Measurements from ENCODE around the gene FBH1.

DNA sequence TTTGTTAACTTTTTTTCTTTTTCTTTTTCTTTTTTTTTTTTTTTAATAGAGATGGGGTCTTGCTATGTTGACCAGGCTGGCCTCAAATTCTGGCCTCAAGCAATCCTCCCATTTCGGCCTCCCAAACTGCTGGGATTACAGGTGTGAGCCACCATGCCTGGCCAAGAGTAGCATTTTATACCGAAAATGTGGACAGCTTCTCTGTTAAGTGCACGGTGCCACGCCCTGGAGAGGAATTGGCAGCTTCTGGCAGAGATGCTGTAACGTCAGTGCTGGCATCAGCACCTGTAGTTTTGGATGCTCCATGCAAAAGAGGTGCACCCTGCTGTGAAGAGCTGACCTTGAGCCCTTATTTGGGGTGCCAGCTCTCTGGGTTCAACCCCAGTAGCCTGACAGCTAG, 69.1 kb downstream of the FBH1 start:
- no peak for TF ChIP-seq POLR2A (IDR thresholded peaks at IDR 0.05)
- TF ChIP-seq, protein P1, sequence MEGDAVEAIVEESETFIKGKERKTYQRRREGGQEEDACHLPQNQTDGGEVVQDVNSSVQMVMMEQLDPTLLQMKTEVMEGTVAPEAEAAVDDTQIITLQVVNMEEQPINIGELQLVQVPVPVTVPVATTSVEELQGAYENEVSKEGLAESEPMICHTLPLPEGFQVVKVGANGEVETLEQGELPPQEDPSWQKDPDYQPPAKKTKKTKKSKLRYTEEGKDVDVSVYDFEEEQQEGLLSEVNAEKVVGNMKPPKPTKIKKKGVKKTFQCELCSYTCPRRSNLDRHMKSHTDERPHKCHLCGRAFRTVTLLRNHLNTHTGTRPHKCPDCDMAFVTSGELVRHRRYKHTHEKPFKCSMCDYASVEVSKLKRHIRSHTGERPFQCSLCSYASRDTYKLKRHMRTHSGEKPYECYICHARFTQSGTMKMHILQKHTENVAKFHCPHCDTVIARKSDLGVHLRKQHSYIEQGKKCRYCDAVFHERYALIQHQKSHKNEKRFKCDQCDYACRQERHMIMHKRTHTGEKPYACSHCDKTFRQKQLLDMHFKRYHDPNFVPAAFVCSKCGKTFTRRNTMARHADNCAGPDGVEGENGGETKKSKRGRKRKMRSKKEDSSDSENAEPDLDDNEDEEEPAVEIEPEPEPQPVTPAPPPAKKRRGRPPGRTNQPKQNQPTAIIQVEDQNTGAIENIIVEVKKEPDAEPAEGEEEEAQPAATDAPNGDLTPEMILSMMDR (IDR thresholded peaks at IDR 0.05) = no peak
